ENCODE measurements around the gene YPEL5. TPM values are rescaled to one million over a fixed set of nuclear protein-coding genes. Genes with fewer than 3 reads are reported as not detected.
A peak's percentile ranks its signal among the peaks of the same experiment; 100 is the strongest.
"Not testable (repeated sequence)": the region's sequence is repeated elsewhere in the genome, so short reads cannot be mapped to it uniquely, and the experiment has no call there.

The YPEL5 gene
- total RNA-seq, 1 experiment from 2014 or later: 62.5 TPM

DNA sequence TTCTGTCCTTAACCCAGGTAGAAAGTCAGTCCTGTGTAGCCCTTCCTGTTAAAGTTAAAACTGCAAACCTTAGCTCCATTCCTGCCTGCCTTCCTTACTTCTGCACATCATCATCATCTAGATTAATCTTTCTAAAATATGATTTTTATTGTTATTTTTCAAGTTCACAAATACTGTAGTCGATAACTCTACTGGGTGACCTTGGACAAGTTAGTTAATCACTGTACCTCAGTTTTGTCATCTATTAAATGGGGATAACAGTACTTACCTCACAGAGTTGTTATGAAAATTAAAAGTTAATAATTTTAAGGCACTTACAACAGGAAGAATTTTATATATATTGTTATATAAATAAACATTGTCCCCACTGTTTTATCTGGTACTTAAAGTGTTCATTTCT lies 2.5 kb upstream of the YPEL5 start:
- Mint-ChIP-seq H3K4me3 (ENCODE audit: unreplicated experiment) (no peak overlapping the region), H3K27me3 (ENCODE audit: insufficient read depth, unreplicated experiment) (no peaks in the 10 kb centered on the region), H3K9me3 (ENCODE audit: unreplicated experiment) (no peaks in the 10 kb centered on the region), H3K4me1 (ENCODE audit: insufficient read depth, unreplicated experiment) (peaks cover 19% of the 10 kb centered on the region), H3K27ac (ENCODE audit: low read depth, unreplicated experiment) (no peak overlapping the region), H3K36me3 (ENCODE audit: insufficient read depth, unreplicated experiment) (peaks cover 14% of the 10 kb centered on the region)
- POLR2A ChIA-PET: no interaction called here
- no peak for TF ChIP-seq CTCF (IDR thresholded peaks at IDR 0.05; ENCODE audit: unreplicated experiment)
- BruUV-seq (replicated peaks): no TSS peak
- CTCF ChIA-PET: interaction anchor here (0.6 to 1.3 kb wide), 2 partner anchors 53 to 1523 kb away, joined by 3 to 5 read pairs; no protein-coding TSS in a partner anchor
- intact Hi-C loops (cut with micrococcal nuclease): no loop called here
- no peak for DNase-seq (ENCODE audit: unreplicated experiment)

DNA sequence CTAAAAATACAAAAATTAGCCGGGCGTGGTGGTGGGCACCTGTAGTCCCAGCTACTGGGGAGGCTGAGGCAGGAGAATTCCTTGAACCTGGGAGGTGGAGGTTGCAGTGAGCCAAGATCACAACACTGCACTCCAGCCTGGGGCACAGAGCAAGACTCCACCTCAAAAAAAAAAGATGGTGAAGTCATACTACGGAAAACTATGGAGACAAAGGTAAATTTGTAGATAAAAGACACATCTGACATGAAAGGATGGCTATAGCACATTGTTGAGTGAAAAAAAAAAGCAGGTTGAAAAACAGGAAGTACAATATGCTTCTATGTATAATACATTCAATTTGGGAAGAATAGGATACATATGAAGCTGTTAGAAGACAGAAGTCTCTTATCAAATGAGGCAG lies 1.9 kb upstream of the YPEL5 start:
- H3K27ac Mint-ChIP-seq (ENCODE audit: low read depth, unreplicated experiment); H3K9me3 Mint-ChIP-seq (ENCODE audit: unreplicated experiment); H3K4me3 Mint-ChIP-seq (ENCODE audit: unreplicated experiment); BruUV-seq (replicated peaks); H3K27me3 Mint-ChIP-seq (ENCODE audit: insufficient read depth, unreplicated experiment); intact Hi-C loops (cut with micrococcal nuclease); DNase-seq (ENCODE audit: unreplicated experiment): not testable (repeated sequence)
- ChIA-PET POLR2A (interaction anchor here (1.1 to 7.0 kb wide), 2 partner anchors 9 to 23 kb away, joined by 4 to 100 read pairs; no protein-coding TSS in a partner anchor), CTCF (interaction anchor here (0.6 to 1.3 kb wide), 2 partner anchors 54 to 1522 kb away, joined by 3 to 5 read pairs; no protein-coding TSS in a partner anchor)
- H3K36me3 Mint-ChIP-seq (ENCODE audit: insufficient read depth, unreplicated experiment): peaks cover 15% of the 10 kb centered on the region
- peaks cover 18% of the 10 kb centered on the region for H3K4me1 Mint-ChIP-seq (ENCODE audit: insufficient read depth, unreplicated experiment)

- peak overlapping the region; percentile 95 for H3K27ac Mint-ChIP-seq (ENCODE audit: low read depth, unreplicated experiment)
- DNase-seq (ENCODE audit: unreplicated experiment): no peak
- ChIA-PET CTCF (interaction anchor here (0.6 to 1.6 kb wide), 6 partner anchors 8 to 1194 kb away, joined by 3 to 12 read pairs (median 5); no protein-coding TSS in a partner anchor), POLR2A (interaction anchor here (0.6 to 7.0 kb wide), 16 partner anchors 10 to 1250 kb away, joined by 3 to 100 read pairs (median 4); no protein-coding TSS in a partner anchor)
- TSS peak; percentile 89 for BruUV-seq (replicated peaks)
- H3K4me1 Mint-ChIP-seq (ENCODE audit: insufficient read depth, unreplicated experiment): peaks cover 27% of the 10 kb centered on the region
- intact Hi-C loops (cut with micrococcal nuclease): no loop called here
- H3K27me3 Mint-ChIP-seq (ENCODE audit: insufficient read depth, unreplicated experiment): no peaks in the 10 kb centered on the region
- H3K4me3 Mint-ChIP-seq (ENCODE audit: unreplicated experiment): peak overlapping the region; percentile 77
- no peaks in the 10 kb centered on the region for H3K9me3 Mint-ChIP-seq (ENCODE audit: unreplicated experiment)
- no peak for TF ChIP-seq CTCF (IDR thresholded peaks at IDR 0.05; ENCODE audit: unreplicated experiment)
- H3K36me3 Mint-ChIP-seq (ENCODE audit: insufficient read depth, unreplicated experiment): peaks cover 24% of the 10 kb centered on the region
These were observed 926 bp upstream of the YPEL5 start for GRCh38 chr2:30145826-30146336.

DNA sequence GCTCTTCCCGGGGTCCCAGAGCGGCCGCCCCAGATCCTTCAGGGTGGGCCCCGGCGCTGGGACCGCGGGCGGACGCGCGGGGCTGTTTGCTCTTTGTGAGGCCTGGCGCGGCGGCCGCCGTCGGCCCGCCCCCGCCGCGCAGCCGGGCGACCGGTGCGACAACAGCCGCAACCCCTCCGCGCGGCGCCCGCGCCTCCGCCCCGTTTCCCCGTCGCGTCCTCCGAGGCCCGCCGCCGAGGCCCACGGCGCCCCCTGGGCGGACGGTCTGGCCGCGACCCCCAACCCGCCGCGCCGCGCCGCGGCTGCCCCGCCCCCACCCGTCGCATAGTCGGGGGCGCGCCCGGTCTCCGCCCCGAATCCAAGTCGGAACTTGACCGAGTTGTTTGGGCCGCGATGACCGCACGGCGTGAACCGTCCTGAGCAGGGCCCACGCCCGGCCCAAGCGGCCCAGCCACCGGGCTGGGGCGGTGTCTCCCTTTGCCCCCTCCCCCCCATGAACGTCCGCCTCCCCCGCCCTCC lies 448 bp downstream of the YPEL5 start:
- TF ChIP-seq CTCF (IDR thresholded peaks at IDR 0.05; ENCODE audit: unreplicated experiment): no peak

More for the DNA sequence above, 448 bp downstream of the YPEL5 start:
- intact Hi-C loops (cut with micrococcal nuclease): no loop called here
- Mint-ChIP-seq H3K4me3 (ENCODE audit: unreplicated experiment) (peak overlapping the region; percentile 77), H3K9me3 (ENCODE audit: unreplicated experiment) (no peaks in the 10 kb centered on the region), H3K36me3 (ENCODE audit: insufficient read depth, unreplicated experiment) (peaks cover 38% of the 10 kb centered on the region), H3K27ac (ENCODE audit: low read depth, unreplicated experiment) (peak overlapping the region; percentile 95), H3K4me1 (ENCODE audit: insufficient read depth, unreplicated experiment) (peaks cover 33% of the 10 kb centered on the region), H3K27me3 (ENCODE audit: insufficient read depth, unreplicated experiment) (no peaks in the 10 kb centered on the region)
- POLR2A ChIA-PET: interaction anchor here (0.8 to 7.0 kb wide), 13 partner anchors 8 to 1278 kb away, joined by 3 to 100 read pairs (median 5); no protein-coding TSS in a partner anchor
- no peak for DNase-seq (ENCODE audit: unreplicated experiment)
- CTCF ChIA-PET: interaction anchor here (0.6 to 6.2 kb wide), 9 partner anchors 9 to 1160 kb away, joined by 3 to 80 read pairs (median 3); no protein-coding TSS in a partner anchor
- no TSS peak for BruUV-seq (replicated peaks)
